HUES6 (cell line): ENCODE measurements around the gene GALNTL6.

Source experiments
- H3K27ac ChIP-seq: 2 replicates; pipeline ENCODE4 v1.7.0; 2013; ENCODE audit warnings: low read depth, mild to moderate bottlenecking, low read length, inconsistent platforms
- H3K27me3 ChIP-seq: 2 replicates; pipeline ENCODE4 v1.6.1; 2013; ENCODE audit warnings: low read length; ENCODE audit not compliant: control insufficient read depth, insufficient read depth
- H3K36me3 ChIP-seq: 2 replicates; pipeline ENCODE4 v1.6.1; 2013; ENCODE audit warnings: low read length; ENCODE audit not compliant: control insufficient read depth, insufficient read depth
- H3K4me1 ChIP-seq: 2 replicates; pipeline ENCODE4 v1.6.1; 2013; ENCODE audit warnings: low read length; ENCODE audit not compliant: control insufficient read depth, insufficient read depth
- H3K4me3 ChIP-seq: 2 replicates; pipeline ENCODE4 v1.5.1; 2013; ENCODE audit warnings: low read depth, low read length
- H3K9ac ChIP-seq: one replicate; pipeline ENCODE4 v1.6.1; 2013; ENCODE audit warnings: mild to moderate bottlenecking, low read length
- H3K9me3 ChIP-seq: 2 replicates; pipeline ENCODE4 v1.6.1; 2013; ENCODE audit warnings: low read depth, low read length; ENCODE audit not compliant: control insufficient read depth, insufficient read depth

GALNTL6 gene

DNA sequence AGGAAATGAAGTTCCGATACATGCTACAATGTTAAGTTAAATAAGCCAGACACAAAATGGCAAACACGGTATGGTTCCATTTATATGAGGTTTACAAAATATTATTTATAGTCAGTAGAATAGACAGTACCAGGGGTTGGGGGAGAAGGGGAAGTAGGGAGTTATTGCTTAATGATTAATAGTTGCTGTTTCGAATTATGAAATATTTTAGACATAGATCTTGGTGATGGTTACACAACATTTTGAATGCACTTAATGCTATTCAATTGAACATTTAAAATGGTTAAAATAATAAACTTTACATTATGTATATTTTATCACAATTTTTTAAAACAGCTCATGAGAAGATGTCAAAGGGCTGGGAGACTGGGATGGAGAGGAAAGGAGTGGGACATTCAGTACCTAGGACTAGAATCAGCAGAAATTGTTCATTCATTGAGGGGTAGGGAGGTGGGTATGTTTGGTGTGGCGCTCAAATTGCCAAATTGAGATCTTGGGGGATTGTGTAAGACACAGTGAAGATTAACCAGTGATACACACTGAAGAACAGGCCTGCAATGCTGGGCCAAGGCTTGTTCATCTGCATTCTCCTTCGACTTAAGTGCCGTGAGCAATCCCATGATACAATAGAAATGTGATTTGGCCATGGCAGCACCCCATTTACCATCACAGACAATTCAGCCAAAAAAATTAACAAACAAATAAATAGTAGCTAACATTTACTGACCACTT lies 1189.8 kb downstream of the GALNTL6 start:
- Histone ChIP-seq H3K9ac (no peak overlapping the region), H3K4me1 (peaks cover 4% of the 10 kb centered on the region; the same call in 1 of the 2 replicates), H3K27ac (no peak overlapping the region), H3K27me3 (no peaks in the 10 kb centered on the region), H3K9me3 (no peaks in the 10 kb centered on the region), H3K4me3 (no peak overlapping the region), H3K36me3 (no peaks in the 10 kb centered on the region)

GRCh38 chr4:173005912-173006633 lies 1192.9 kb downstream of the GALNTL6 start:
- Histone ChIP-seq H3K27ac (no peak overlapping the region), H3K4me3 (no peak overlapping the region), H3K9ac (no peak overlapping the region), H3K27me3 (no peaks in the 10 kb centered on the region), H3K36me3 (no peaks in the 10 kb centered on the region), H3K9me3 (no peaks in the 10 kb centered on the region), H3K4me1 (no peaks in the 10 kb centered on the region)

- Histone ChIP-seq H3K9ac (no peak overlapping the region), H3K36me3 (no peaks in the 10 kb centered on the region), H3K4me3 (no peak overlapping the region), H3K4me1 (peaks cover 3% of the 10 kb centered on the region; the same call in 1 of the 2 replicates), H3K27me3 (no peaks in the 10 kb centered on the region), H3K9me3 (no peaks in the 10 kb centered on the region), H3K27ac (no peak overlapping the region)
Observed at GRCh38 chr4:173008436-173008835, 1195.2 kb downstream of the GALNTL6 start.

GRCh38 chr4:173009129-173009823 lies 1196.1 kb downstream of the GALNTL6 start:
- H3K4me1 ChIP-seq = peaks cover 9% of the 10 kb centered on the region
- H3K4me3 ChIP-seq = no peak overlapping the region
- H3K9ac ChIP-seq = no peak overlapping the region
- no peaks in the 10 kb centered on the region for H3K27me3 ChIP-seq
- no peak overlapping the region for H3K27ac ChIP-seq
- no peaks in the 10 kb centered on the region for H3K36me3 ChIP-seq
- no peaks in the 10 kb centered on the region for H3K9me3 ChIP-seq

DNA sequence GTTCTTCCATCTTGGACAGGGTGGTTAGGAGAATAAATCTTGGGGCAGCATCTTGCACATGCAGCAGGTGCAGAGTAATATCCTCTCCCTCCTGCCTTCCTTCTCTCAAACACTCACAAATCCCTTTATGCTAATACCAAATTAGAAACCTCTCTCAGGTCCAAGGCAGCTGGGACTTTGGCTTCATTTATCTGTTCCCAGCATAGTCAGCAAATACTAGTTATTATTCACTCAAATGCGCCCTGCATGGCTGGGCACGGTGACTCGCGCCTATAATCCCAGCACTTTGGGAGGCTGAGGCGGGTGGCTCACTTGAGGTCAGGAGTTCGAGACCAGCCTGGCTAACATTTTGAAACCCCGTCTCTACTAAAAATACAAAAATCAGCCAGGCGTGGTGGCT lies 1199.4 kb downstream of the GALNTL6 start:
- Histone ChIP-seq H3K9ac (no peak overlapping the region), H3K9me3 (peaks cover 6% of the 10 kb centered on the region), H3K4me3 (no peak overlapping the region), H3K27ac (no peak overlapping the region), H3K27me3 (no peaks in the 10 kb centered on the region), H3K36me3 (no peaks in the 10 kb centered on the region), H3K4me1 (peaks cover 14% of the 10 kb centered on the region)

GRCh38 chr4:173013232-173013930 lies 1200.2 kb downstream of the GALNTL6 start:
- Histone ChIP-seq H3K9ac (no peak overlapping the region), H3K36me3 (no peaks in the 10 kb centered on the region), H3K27me3 (no peaks in the 10 kb centered on the region), H3K27ac (no peak overlapping the region), H3K4me1 (peaks cover 14% of the 10 kb centered on the region), H3K4me3 (no peak overlapping the region), H3K9me3 (peaks cover 6% of the 10 kb centered on the region)

DNA sequence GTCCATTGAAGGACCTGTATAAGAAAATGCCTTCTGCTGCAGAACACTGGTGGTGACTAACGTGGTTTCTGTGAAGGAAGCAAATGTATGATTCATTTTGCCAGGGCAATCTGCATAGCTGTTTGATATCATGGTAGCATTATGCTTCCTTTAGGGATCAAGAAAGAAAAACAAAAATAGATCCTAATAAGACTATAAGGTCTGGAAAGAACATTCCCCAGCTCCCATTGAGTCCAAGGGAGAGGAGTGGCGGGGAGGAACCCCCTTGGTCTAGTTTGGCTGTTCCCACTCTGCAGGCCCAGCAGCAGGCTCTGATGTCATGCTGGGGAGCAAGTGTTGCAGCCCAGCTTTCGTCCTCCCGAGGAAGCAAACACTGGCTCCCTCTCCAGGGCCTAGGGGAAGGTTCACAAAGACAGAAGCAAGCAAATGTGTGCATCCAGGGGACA lies 1200.9 kb downstream of the GALNTL6 start:
- Histone ChIP-seq H3K27ac (no peak overlapping the region), H3K4me1 (peaks cover 14% of the 10 kb centered on the region), H3K9ac (no peak overlapping the region), H3K27me3 (no peaks in the 10 kb centered on the region), H3K4me3 (no peak overlapping the region), H3K9me3 (peaks cover 6% of the 10 kb centered on the region), H3K36me3 (no peaks in the 10 kb centered on the region)

DNA sequence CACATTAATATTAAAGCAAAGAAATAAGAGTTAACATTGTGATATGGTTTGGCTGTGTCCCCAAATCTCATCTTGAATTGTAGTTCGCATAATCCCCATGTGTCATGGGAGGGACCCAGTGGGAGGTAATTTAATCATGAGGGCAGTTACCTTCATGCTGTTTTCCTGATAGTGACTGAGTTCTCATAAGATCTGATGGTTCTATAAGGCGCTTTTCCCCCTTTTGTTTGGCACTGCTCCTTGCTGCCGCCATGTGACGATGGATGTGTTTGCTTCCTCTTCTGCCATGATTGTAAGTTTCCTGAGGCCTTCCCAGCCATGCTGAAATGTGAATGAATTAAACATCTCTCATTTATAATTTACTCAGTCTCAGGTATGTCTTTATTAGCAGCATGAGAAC lies 1201.6 kb downstream of the GALNTL6 start:
- Histone ChIP-seq H3K27me3 (no peaks in the 10 kb centered on the region), H3K36me3 (no peaks in the 10 kb centered on the region), H3K27ac (no peak overlapping the region), H3K9ac (no peak overlapping the region), H3K4me1 (peaks cover 14% of the 10 kb centered on the region), H3K9me3 (peaks cover 6% of the 10 kb centered on the region), H3K4me3 (no peak overlapping the region)

DNA sequence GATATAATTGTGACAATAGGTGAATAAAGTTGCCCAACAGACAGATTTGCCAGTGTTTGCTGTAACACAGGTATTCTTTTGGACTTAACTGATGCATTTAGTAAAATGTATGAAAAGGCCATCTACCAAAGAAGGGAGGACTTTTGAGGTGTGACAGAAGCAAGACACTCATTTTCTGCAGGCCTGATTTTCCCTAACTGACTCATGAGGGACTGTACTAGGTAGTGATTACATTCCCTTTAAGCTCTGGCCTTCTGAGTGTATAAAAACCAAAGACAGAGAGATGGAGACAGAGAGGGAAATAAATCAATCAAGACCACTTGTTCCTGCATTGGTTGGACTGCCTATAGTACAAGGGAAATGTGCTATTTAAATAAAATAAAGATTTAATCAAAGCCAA lies 1204.6 kb downstream of the GALNTL6 start:
- no peaks in the 10 kb centered on the region for H3K27me3 ChIP-seq
- H3K36me3 ChIP-seq = no peaks in the 10 kb centered on the region
- peaks cover 6% of the 10 kb centered on the region for H3K9me3 ChIP-seq
- peaks cover 21% of the 10 kb centered on the region for H3K4me1 ChIP-seq
- H3K9ac ChIP-seq = no peak overlapping the region
- no peak overlapping the region for H3K27ac ChIP-seq
- no peak overlapping the region for H3K4me3 ChIP-seq

- Histone ChIP-seq H3K27ac (no peak overlapping the region), H3K36me3 (no peaks in the 10 kb centered on the region), H3K27me3 (no peaks in the 10 kb centered on the region), H3K9me3 (peaks cover 6% of the 10 kb centered on the region), H3K9ac (no peak overlapping the region), H3K4me3 (no peak overlapping the region), H3K4me1 (peaks cover 18% of the 10 kb centered on the region)
Observed at GRCh38 chr4:173018446-173018845, 1205.2 kb downstream of the GALNTL6 start.
